Measurements from ENCODE around the gene GABRP.
"Not testable (repeated sequence)": the region's sequence is repeated elsewhere in the genome, so short reads cannot be mapped to it uniquely, and the experiment has no call there.

Gene GABRP

GRCh38 chr5:170756691-170757090, 26.8 kb upstream of the GABRP start:
- DNase-seq, result no peak

- DNase-seq, result no peak
Measured at GRCh38 chr5:170757182-170757601, 26.3 kb upstream of the GABRP start.

- no peak for DNase-seq
Measured at GRCh38 chr5:170757669-170758068, 25.9 kb upstream of the GABRP start.

- no peak for DNase-seq
Measured at GRCh38 chr5:170758481-170758880, 25.0 kb upstream of the GABRP start.

- no peak for DNase-seq
Measured at GRCh38 chr5:170760113-170760512, 23.4 kb upstream of the GABRP start.

GRCh38 chr5:170761048-170761707, 22.3 kb upstream of the GABRP start:
- no peak for DNase-seq

GRCh38 chr5:170761708-170762066, 21.8 kb upstream of the GABRP start:
- DNase-seq, result no peak

GRCh38 chr5:170762298-170762697, 21.2 kb upstream of the GABRP start:
- DNase-seq, result not testable (repeated sequence)

GRCh38 chr5:170765868-170766267, 17.7 kb upstream of the GABRP start:
- DNase-seq, result not testable (repeated sequence)

GRCh38 chr5:170769246-170769645, 14.3 kb upstream of the GABRP start:
- no peak for DNase-seq

- no peak for DNase-seq
Measured at GRCh38 chr5:170769898-170770416, 13.6 kb upstream of the GABRP start.

GRCh38 chr5:170771496-170771895, 12.0 kb upstream of the GABRP start:
- no peak for DNase-seq

GRCh38 chr5:170773024-170773985, 10.2 kb upstream of the GABRP start:
- no peak for DNase-seq

- no peak for DNase-seq
Measured at GRCh38 chr5:170774831-170775230, 8.7 kb upstream of the GABRP start.

- DNase-seq, result no peak
Measured at GRCh38 chr5:170781946-170782345, 1.6 kb upstream of the GABRP start.

GRCh38 chr5:170782438-170782837, 1.1 kb upstream of the GABRP start:
- DNase-seq, result no peak

GRCh38 chr5:170785416-170785815, 1.9 kb downstream of the GABRP start:
- DNase-seq, result no peak

- no peak for DNase-seq
Measured at GRCh38 chr5:170787216-170787615, 3.7 kb downstream of the GABRP start.

- DNase-seq, result no peak
Measured at GRCh38 chr5:170788626-170789304, 5.2 kb downstream of the GABRP start.

GRCh38 chr5:170791325-170791954, 7.9 kb downstream of the GABRP start:
- no peak for DNase-seq

- no peak for DNase-seq
Measured at GRCh38 chr5:170792878-170793277, 9.4 kb downstream of the GABRP start.

GRCh38 chr5:170795154-170795553, 11.6 kb downstream of the GABRP start:
- no peak for DNase-seq

GRCh38 chr5:170805666-170806065, 22.1 kb downstream of the GABRP start:
- no peak for DNase-seq

All from activated effector memory CD4-positive, alpha-beta T cell treated with anti-CD3 and anti-CD28 coated beads, Interleukin-2, amount 50 U/mL, for 16 hours (primary cell).